HuH-7 (cell line): ENCODE data around the gene KCNK13.
A peak's percentile ranks its signal among the peaks of the same experiment; 100 is the strongest.
"Not testable (repeated sequence)": the region's sequence is repeated elsewhere in the genome, so short reads cannot be mapped to it uniquely, and the experiment has no call there.

ENCODE experiments used
- DNase-seq: peaks from one replicate; pipeline ENCODE4 v3.0.0; 2011; ENCODE audit warnings: low spot score

The KCNK13 gene

DNA sequence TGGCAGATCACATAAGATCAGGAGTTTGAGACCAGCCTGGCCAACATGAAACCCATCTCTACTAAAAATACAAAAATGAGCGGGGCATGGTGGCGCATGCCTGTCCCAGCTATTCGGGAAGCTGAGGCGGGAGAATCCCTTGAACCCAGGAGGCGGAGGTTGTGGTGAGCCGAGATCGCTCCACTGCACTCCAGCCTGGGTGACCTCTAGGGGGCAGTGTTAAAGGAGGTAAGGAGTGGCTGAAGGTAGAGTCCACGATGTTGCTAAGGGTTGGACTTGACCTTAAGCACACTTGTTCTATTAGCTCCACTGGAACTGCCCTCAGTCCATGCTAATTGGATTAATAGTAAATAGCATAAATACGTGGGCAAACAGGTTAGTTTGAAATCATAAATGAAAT, 132.1 kb downstream of the KCNK13 start:
- peak; percentile 14 for DNase-seq

DNA sequence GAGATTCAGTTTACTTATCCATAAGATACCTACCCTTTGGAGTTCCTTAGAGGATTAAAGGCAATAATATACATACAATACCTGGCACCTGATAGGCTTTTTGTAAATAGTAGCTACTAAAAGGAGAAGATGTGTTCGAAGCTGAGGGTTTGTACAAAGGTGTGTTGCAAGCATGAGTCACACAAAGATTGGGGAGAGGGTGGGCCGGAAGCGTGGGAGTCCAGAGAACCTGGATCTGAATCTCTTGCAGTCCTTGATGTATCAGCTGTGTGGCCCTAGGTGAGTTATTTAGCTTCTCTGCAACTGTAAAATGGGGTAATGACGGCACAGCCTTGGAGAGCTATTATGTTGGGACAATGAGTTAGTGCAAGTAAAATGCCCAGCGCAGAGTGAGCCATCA, 132.9 kb downstream of the KCNK13 start:
- DNase-seq: no peak

- DNase-seq: no peak
Observed at GRCh38 chr14:90198541-90199060, 136.8 kb downstream of the KCNK13 start.

- not testable (repeated sequence) for DNase-seq
Observed at GRCh38 chr14:90200546-90200945, 138.8 kb downstream of the KCNK13 start.

DNA sequence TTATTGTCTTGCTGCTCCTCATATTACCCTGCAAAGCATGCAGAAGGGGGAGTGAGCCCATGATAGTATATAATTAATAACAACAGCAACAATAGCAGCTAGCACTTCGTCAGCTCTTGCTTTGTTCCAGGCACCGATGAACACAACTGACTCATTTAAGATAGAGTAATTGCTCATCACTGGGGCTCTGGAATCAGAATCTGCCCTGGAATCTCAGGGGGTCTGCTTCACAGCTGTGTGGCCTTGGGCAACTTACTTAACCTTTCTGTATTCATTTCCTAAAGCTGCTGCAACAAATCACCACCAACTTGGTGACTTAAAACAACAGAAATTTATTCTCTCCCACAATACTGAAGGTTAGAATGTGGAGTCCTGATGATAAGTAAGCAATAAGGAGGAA, 139.6 kb downstream of the KCNK13 start:
- DNase-seq: no peak

- no peak for DNase-seq
Observed at GRCh38 chr14:90204516-90204915, 142.7 kb downstream of the KCNK13 start.

GRCh38 chr14:90213099-90213748, 151.4 kb downstream of the KCNK13 start:
- DNase-seq: no peak

GRCh38 chr14:90228478-90228877, 166.7 kb downstream of the KCNK13 start:
- DNase-seq: no peak

DNA sequence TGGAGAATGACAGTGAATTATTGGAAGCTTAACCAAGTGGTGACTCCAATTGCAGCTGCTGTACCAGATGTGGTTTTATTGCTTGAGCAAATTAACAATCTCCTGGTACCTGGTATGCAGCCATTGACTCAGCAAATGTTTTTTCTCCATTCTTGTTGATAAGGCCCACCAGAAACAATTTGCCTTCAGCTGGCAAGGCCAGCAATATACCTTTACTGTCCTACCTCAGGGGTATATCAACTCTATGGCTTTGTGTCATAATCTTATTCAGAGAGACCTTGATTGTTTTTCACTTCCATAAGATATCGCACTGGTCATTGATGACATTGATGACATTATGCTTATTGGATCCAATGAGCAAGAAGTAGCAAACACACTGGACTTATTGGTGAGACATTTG, 168.1 kb downstream of the KCNK13 start:
- not testable (repeated sequence) for DNase-seq
